ENCODE measurements around the gene AP2B1.

DNA sequence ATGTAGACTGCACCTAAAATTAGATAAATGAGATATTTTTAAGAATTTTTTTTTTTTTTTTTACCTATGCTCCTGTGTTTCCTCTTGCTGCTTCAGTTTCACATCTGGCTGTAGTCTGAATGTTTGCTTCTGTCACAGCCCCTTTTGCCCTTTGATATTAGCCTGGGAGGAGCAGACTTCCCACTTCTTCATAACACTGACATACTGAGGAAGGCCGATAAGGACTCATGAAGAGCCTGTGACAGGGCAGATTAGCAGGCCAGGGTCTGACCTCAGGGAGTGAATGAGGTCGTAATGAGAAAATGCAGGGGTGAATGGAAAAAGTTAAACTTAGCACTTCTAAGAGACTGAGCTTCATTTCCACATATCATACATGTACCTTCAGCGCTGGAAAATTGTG lies 26.4 kb upstream of the AP2B1 start, which contains the start of gene SLFN14:
- TF ChIP-seq, protein P1, sequence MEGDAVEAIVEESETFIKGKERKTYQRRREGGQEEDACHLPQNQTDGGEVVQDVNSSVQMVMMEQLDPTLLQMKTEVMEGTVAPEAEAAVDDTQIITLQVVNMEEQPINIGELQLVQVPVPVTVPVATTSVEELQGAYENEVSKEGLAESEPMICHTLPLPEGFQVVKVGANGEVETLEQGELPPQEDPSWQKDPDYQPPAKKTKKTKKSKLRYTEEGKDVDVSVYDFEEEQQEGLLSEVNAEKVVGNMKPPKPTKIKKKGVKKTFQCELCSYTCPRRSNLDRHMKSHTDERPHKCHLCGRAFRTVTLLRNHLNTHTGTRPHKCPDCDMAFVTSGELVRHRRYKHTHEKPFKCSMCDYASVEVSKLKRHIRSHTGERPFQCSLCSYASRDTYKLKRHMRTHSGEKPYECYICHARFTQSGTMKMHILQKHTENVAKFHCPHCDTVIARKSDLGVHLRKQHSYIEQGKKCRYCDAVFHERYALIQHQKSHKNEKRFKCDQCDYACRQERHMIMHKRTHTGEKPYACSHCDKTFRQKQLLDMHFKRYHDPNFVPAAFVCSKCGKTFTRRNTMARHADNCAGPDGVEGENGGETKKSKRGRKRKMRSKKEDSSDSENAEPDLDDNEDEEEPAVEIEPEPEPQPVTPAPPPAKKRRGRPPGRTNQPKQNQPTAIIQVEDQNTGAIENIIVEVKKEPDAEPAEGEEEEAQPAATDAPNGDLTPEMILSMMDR (conservative IDR thresholded peaks at IDR 0.05) = no peak
- no peak for TF ChIP-seq ZFX (IDR thresholded peaks at IDR 0.05)
